Mononuclear cell (primary cell): ENCODE measurements around the gene CHST12. TPM values are rescaled to one million over a fixed set of nuclear protein-coding genes. Genes with fewer than 3 reads are reported as not detected.
"Not testable (repeated sequence)": the region's sequence is repeated elsewhere in the genome, so short reads cannot be mapped to it uniquely, and the experiment has no call there.

Experiments
- H3K27me3 ChIP-seq: 2 replicates; pipeline ENCODE4 v1.6.0; 2011; ENCODE audit warnings: low read length, control low read depth; ENCODE audit not compliant: insufficient read depth
- H3K4me1 ChIP-seq: 2 replicates; pipeline ENCODE4 v1.5.1; 2011; ENCODE audit warnings: mild to moderate bottlenecking, low read length, control low read depth; ENCODE audit not compliant: insufficient read depth
- H3K4me3 ChIP-seq: 2 replicates; pipeline ENCODE4 v1.5.1; 2011; ENCODE audit warnings: mild to moderate bottlenecking, low read length, moderate library complexity
- H3K9me3 ChIP-seq: 2 replicates; pipeline ENCODE4 v1.5.1; 2011; ENCODE audit warnings: low read depth, mild to moderate bottlenecking, control low read depth, low read length
- total RNA-seq: library from RNA; depleted of rRNA; stranded (reverse); fragments of >200 nt; gene quantifications from one replicate; pipeline ENCODE4 v1.2.3, GENCODE V29; 2012

CHST12 gene
- total RNA-seq, 1 donor = 3.0 TPM

DNA sequence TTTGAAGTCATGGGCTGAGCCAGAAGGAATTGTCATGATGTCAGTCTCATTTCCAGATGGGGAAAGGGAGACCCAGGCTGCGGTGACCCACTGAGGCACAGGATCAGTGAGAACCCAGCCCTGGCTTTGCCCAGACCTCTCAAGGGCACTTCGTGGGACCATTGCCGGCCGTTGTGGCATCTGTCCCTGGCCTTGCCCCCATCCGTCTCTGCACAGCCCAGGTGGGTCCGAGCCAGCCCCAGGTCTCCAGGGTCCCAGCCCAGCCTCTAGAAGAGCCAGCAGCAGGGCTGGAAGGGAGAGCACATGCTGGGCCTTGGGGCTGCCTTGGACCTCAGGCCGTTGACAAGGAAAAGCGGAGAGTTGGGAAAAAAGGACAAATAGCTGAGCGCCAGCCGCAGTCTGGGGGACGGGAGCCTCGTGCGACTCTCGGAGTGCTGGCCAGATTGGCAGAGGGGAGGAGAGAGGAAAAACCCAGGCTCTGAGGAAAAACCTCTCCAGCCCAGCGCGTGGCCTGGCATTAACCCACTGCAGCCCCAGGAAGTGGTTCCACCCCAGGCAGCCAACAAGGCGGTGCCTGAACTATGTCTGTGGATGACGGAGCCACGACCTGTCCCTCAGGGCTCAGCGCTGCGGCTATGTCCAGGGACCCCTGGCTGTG is 42.6 kb downstream of the CHST12 start:
- Histone ChIP-seq H3K27me3 (no peaks in the 10 kb centered on the region), H3K9me3 (no peaks in the 10 kb centered on the region), H3K4me3 (no peak overlapping the region), H3K4me1 (no peaks in the 10 kb centered on the region)

GRCh38 chr7:2446676-2447075 is 43.3 kb downstream of the CHST12 start:
- Histone ChIP-seq H3K4me1 (peaks cover 6% of the 10 kb centered on the region), H3K4me3 (no peak overlapping the region), H3K9me3 (no peaks in the 10 kb centered on the region), H3K27me3 (no peaks in the 10 kb centered on the region)

- Histone ChIP-seq H3K27me3 (no peaks in the 10 kb centered on the region), H3K4me3 (no peak overlapping the region), H3K4me1 (peaks cover 11% of the 10 kb centered on the region), H3K9me3 (no peaks in the 10 kb centered on the region)
These were observed 47.0 kb downstream of the CHST12 start for GRCh38 chr7:2450198-2451107.

DNA sequence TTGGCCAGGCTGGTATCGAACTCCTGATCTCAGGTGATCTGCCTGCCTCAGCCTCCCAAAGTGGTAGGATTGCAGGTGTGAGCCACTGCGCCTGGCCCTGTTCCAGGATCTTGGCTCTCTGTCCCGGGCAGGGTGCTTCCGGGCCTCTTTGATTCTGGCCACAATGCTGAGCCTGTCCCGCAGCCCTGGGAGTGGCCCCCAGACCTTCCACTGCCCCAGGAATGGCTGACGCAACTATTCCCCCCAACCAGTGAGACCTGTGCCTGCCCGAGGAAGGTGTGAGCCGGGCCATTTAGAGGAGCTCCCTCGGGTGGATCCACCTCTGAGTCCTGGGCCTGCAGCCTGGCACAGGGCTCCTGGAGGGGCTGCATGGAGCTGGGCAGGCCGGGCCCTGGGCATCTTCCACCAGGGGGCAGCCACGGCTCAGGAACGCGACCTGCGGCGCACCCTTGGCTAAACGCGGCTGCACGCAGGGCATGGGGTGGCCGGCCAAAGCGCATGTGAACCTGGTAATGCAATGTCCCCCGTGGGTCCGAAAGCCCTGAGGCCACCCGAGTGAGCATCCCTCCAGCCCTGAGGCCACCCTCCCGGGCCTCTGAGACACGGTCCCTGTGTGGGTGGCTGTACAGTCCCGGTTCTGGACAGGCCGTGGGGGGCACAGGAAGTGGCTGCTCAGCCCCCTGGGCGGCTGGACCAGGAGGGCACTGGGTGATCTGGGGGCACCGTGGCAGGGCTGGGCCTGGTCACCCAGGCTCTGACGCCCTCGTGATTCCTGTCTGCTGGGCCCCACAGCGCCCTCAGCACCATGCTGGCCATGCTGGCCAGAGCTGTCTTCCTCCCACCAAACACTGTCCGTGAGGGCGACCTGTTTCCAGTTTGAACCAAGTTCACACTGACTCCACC is 48.0 kb downstream of the CHST12 start:
- Histone ChIP-seq H3K9me3 (no peaks in the 10 kb centered on the region), H3K4me1 (peaks cover 11% of the 10 kb centered on the region), H3K4me3 (peak overlapping the region; percentile 15), H3K27me3 (no peaks in the 10 kb centered on the region)

DNA sequence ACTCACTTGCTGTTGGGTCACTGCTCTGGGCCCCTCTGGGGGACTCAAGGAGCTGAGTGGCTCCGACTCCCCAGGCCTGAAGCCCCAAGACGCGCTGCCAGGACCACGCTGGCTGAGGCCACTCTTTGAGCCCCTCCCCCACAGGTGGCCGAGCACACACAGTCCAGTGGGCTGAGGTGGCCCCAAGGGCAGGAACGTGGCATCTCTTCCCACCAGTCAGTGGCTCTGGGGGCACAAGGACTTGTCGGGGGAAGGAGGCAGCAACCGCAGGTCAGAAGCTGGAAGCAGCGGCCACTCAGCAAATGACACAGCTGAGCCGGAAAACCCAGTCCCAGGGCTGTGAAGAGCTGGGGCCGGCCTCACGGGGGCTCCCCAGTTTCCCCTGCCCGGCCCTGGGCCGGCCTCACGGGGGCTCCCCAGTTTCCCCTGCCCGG is 48.7 kb downstream of the CHST12 start:
- Histone ChIP-seq H3K27me3 (no peaks in the 10 kb centered on the region), H3K9me3 (no peaks in the 10 kb centered on the region), H3K4me3 (peak overlapping the region; percentile 15), H3K4me1 (peaks cover 11% of the 10 kb centered on the region)

DNA sequence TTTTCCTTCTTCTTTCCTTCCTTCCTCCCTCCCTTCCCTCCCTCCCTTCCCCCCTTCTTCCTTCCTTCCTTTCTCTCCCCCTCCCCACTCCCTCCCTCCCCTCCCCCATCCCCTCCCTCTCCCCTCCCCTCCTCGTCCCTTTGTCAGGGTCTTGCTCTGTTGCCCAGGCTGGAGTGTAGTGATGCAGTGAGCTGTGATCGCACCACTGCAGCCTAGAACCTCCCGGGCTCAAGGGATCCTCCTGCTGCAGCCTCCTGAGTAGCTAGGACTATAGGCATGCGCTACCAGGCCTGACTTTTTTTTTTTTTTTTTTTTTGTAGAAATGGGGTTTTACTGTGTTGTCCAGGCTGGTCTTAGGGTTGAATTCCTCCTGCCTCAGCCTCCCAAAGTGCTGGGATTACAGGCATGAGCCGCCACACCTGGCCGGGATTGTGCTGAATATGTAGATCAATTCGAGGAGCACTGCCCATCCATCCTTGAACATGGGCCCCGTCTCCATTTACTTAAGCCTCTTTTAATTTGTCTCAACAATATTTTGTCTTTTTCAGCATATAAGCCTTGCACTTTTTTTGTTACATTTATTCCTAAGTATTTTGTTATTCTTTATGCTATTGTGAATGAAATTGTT is 49.3 kb downstream of the CHST12 start:
- Histone ChIP-seq H3K4me1 (peaks cover 16% of the 10 kb centered on the region), H3K4me3 (no peak overlapping the region), H3K27me3 (no peaks in the 10 kb centered on the region), H3K9me3 (no peaks in the 10 kb centered on the region)

DNA sequence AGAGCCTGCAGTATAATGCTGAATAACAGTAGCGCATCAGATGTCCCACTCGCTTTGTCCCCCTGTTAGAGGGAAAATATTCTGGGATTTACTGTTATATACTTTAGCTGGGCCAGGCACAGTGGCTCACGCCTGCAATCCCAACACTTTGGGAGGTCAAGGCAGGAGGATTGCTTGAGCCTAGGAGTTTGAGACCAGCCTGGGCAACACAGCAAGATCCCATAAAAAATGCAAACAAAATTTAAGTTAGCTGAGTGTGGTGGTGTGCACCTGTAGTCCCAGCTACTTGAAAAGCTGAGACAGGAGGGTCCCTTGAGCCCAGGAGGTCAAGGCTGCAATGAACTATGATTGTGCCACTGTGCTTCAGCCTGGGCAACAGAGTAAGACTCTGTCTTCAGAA is 50.4 kb downstream of the CHST12 start:
- H3K4me1 ChIP-seq = peaks cover 20% of the 10 kb centered on the region
- not testable (repeated sequence) for H3K9me3 ChIP-seq, H3K4me3 ChIP-seq, H3K27me3 ChIP-seq

DNA sequence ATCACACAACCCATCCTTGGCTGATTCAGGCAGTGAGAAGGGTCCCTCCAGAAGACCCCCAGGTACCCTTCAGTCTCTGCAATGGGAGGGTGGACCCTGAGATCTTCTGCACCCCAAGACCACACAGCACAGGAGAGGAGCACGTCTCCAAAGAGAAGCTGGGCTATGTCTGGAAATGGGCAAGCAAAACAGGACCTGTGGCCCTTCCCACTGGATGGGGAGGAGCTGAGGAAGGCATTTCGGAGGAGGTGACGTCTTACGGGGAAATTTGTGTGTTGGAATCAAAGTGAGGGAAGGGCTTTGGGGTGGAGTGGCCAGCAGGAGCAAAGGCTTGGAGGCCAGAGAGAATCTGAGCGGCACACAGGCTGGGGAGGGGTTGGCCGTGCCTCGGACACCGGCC is 56.3 kb downstream of the CHST12 start:
- H3K27me3 ChIP-seq = no peaks in the 10 kb centered on the region
- H3K4me1 ChIP-seq = peaks cover 9% of the 10 kb centered on the region
- H3K4me3 ChIP-seq = no peak overlapping the region

GRCh38 chr7:2460188-2460587 is 56.8 kb downstream of the CHST12 start:
- peaks cover 9% of the 10 kb centered on the region for H3K4me1 ChIP-seq
- H3K9me3 ChIP-seq = no peaks in the 10 kb centered on the region
- H3K27me3 ChIP-seq = no peaks in the 10 kb centered on the region
- H3K4me3 ChIP-seq = no peak overlapping the region

More for the DNA sequence above, 56.3 kb downstream of the CHST12 start:
- H3K9me3 ChIP-seq = no peaks in the 10 kb centered on the region

GRCh38 chr7:2460641-2461040 is 57.2 kb downstream of the CHST12 start:
- no peaks in the 10 kb centered on the region for H3K9me3 ChIP-seq
- H3K4me3 ChIP-seq = no peak overlapping the region
- H3K27me3 ChIP-seq = no peaks in the 10 kb centered on the region
- H3K4me1 ChIP-seq = peaks cover 9% of the 10 kb centered on the region

DNA sequence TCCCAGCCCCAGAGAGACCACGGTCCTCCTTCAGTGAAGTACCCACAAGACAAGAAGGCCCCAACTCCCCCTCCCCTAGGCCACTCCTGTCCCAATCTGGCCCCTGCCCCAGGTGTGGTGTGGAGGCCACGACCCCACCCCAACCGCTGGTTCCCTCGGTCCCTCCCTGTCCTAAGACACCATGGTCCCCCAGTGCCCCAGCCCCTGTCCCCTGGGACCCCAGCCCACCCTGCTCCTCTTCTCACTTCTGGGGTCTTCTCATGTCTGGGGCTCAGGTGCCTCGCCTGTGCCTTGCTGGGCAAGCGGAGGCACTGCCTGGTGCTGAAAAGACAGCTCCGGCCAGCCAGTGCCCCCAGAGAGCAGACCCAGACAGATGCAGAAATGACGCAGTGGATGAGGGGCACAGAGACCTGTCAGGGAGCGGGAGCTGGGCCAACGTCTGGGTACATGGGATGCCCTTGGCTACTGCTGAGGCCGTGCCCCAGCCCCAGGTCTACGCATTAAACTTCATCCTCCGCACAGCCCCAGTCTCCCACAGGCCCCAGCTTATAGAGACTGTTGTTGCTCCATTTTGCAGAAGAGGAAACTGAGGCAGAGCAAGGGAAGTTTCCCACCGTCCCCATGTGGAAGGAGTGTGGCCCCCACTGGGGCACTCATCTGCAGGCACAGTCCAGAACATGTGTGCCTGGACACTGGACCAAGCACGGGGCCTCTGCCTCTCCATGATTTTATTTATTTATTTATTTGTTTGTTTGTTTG is 58.0 kb downstream of the CHST12 start:
- H3K27me3 ChIP-seq = no peaks in the 10 kb centered on the region
- no peak overlapping the region for H3K4me3 ChIP-seq

GRCh38 chr7:2462731-2463130 is 59.3 kb downstream of the CHST12 start:
- Histone ChIP-seq H3K9me3 (no peaks in the 10 kb centered on the region), H3K4me1 (peaks cover 5% of the 10 kb centered on the region), H3K27me3 (no peaks in the 10 kb centered on the region), H3K4me3 (no peak overlapping the region)

More for the DNA sequence above, 58.0 kb downstream of the CHST12 start:
- H3K9me3 ChIP-seq = no peaks in the 10 kb centered on the region
- H3K4me1 ChIP-seq = peaks cover 9% of the 10 kb centered on the region

DNA sequence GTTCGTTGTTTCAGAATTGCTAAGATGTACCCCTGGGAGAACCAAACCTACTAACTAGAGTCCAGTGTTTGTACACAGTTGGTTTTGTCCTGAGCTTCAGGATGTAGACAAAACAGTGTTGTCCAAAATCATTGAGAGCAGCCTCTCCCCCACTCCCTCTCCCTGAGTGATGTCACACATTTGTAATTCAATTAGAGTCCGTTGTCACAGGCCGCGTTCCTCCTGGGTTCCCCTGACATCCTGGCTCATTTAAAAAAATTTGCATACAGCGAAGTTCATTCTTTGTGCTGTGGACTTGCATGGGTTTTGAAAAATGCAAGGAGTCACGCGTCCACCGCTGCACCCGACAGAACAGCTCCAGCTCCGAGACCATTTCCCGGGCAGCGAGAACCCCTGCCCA is 62.5 kb downstream of the CHST12 start:
- Histone ChIP-seq H3K4me3 (no peak overlapping the region), H3K9me3 (no peaks in the 10 kb centered on the region), H3K4me1 (peaks cover 14% of the 10 kb centered on the region), H3K27me3 (no peaks in the 10 kb centered on the region)

GRCh38 chr7:2466675-2467074 is 63.3 kb downstream of the CHST12 start:
- no peaks in the 10 kb centered on the region for H3K9me3 ChIP-seq
- no peak overlapping the region for H3K4me3 ChIP-seq
- H3K4me1 ChIP-seq = peaks cover 14% of the 10 kb centered on the region

More at GRCh38 chr7:2466675-2467074, 63.3 kb downstream of the CHST12 start:
- H3K27me3 ChIP-seq = no peaks in the 10 kb centered on the region
